Heart left ventricle (tissue), 13 donors: ENCODE results near the gene RHOH.

Experiments used
- POLR2A ChIP-seq, 2 donors: fragments of 450-650 bp; IDR thresholded peaks; one replicate each; pipeline ENCODE4 v1.6.1; 2017; ENCODE audit warnings: antibody characterized with exemption in 2 of 2, mild to moderate bottlenecking in 2 of 2, moderate library complexity in 2 of 2
- TF ChIP-seq, protein P1 (sequence below), 12 donors: fragments of 200-600 bp; sonication (generic) in 4 of 12; IDR thresholded peaks; one replicate each; pipeline versions ENCODE4 v1.5.0 to v1.8.0; 2018 to 2022; ENCODE audit warnings: antibody characterized with exemption in 12 of 12, mild to moderate bottlenecking in 5 of 12
- donor health status: ischemic (EF 13 %, LVEDD 7.1; RV severe dilation, severe dysfunction).
- donor health status: DM: no; HTN: yes; CAD: no.
- donor health status: DM: no; HTN: no; CAD: no.
- donor health status: ischemic (EF 25% LVEDD 6.9; RV normal size, moderate dysfunction).
- donor health status: ischemic (EF 25% LVEDD 5.7; RV mildly dilated, moderate dysfunction).
- donor health status: ischemic (EF 35%, LVEDD 5.7; RV mildly dilated, moderate dysfunction).
- donor health status: nonischemic (EF 11% LVEDD 7.7; RV severe dilation, severe dysfunction).
- donor health status: DM: yes; HTN: yes; CAD: no.
- donor health status: PGD.
- donor health status: ischemic (EF 29% LVEDD 5.4; RV normal size, mild dysfunction).
- donor health status: nonischemic (EF 23%, LVEDD 6.1; RV moderate dilation, normal function).

- TF ChIP-seq, protein P1, sequence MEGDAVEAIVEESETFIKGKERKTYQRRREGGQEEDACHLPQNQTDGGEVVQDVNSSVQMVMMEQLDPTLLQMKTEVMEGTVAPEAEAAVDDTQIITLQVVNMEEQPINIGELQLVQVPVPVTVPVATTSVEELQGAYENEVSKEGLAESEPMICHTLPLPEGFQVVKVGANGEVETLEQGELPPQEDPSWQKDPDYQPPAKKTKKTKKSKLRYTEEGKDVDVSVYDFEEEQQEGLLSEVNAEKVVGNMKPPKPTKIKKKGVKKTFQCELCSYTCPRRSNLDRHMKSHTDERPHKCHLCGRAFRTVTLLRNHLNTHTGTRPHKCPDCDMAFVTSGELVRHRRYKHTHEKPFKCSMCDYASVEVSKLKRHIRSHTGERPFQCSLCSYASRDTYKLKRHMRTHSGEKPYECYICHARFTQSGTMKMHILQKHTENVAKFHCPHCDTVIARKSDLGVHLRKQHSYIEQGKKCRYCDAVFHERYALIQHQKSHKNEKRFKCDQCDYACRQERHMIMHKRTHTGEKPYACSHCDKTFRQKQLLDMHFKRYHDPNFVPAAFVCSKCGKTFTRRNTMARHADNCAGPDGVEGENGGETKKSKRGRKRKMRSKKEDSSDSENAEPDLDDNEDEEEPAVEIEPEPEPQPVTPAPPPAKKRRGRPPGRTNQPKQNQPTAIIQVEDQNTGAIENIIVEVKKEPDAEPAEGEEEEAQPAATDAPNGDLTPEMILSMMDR (IDR thresholded peaks at IDR 0.05), result no peak
- TF ChIP-seq POLR2A (IDR thresholded peaks at IDR 0.05), result no peak
These were observed 30.9 kb upstream of the RHOH start for GRCh38 chr4:40165916-40166315.
